GM21526 (cell line): ENCODE results near the gene MAGEC3.

Source experiments
- ATAC-seq: cut with Tn5 transposase; IDR thresholded peaks from one replicate; pipeline ENCODE4 v1.9.1; 2021; ENCODE audit warnings: moderate library complexity; ENCODE audit not compliant: unreplicated experiment, low FRiP score

MAGEC3 gene

GRCh38 chrX:141941234-141941633, 103.1 kb downstream of the MAGEC3 start:
- ATAC-seq: no peak

- no peak for ATAC-seq
These were observed 107.3 kb downstream of the MAGEC3 start for GRCh38 chrX:141945426-141945825.

- ATAC-seq: no peak
These were observed 109.2 kb downstream of the MAGEC3 start for GRCh38 chrX:141947350-141947749.
